OCI-LY7 (cell line): ENCODE results near the gene CCDC134.

ENCODE experiments used
- EZH2phosphoT487 ChIP-seq: fragments of 200-600 bp; sonication (generic); IDR thresholded peaks from 2 replicates; pipeline ENCODE4 v1.6.1; 2018; ENCODE audit warnings: low read depth, borderline replicate concordance, mild to moderate bottlenecking, mixed run types, antibody characterized with exemption, low read length, moderate library complexity, mixed read lengths
- TF ChIP-seq, protein P1 (sequence below): fragments of 200-600 bp; sonication (generic); conservative IDR thresholded peaks from 2 replicates; pipeline ENCODE4 v1.5.1; 2014; ENCODE audit warnings: mild to moderate bottlenecking, antibody characterized with exemption, low read length, moderate library complexity, mixed read lengths

DNA sequence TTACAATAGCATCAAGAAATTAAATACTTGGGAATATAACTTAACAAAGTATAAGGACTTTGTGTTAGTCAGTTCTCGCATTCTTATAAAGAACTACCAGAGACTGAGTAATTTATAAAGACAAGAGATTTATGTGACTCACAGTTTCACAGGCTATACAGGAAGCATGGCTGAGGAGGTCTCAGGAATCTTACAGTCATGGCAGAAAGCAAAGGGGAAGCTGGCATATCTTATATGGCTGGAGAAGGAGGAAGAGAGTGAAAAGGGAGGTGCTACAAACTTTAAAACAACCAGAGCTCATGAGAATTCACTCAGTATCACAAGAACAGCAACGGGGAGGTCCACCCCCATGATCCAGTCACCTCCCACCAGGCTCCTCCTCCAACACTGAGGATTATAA is 32.0 kb upstream of the CCDC134 start:
- TF ChIP-seq, protein P1, sequence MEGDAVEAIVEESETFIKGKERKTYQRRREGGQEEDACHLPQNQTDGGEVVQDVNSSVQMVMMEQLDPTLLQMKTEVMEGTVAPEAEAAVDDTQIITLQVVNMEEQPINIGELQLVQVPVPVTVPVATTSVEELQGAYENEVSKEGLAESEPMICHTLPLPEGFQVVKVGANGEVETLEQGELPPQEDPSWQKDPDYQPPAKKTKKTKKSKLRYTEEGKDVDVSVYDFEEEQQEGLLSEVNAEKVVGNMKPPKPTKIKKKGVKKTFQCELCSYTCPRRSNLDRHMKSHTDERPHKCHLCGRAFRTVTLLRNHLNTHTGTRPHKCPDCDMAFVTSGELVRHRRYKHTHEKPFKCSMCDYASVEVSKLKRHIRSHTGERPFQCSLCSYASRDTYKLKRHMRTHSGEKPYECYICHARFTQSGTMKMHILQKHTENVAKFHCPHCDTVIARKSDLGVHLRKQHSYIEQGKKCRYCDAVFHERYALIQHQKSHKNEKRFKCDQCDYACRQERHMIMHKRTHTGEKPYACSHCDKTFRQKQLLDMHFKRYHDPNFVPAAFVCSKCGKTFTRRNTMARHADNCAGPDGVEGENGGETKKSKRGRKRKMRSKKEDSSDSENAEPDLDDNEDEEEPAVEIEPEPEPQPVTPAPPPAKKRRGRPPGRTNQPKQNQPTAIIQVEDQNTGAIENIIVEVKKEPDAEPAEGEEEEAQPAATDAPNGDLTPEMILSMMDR: no peak
- TF ChIP-seq EZH2phosphoT487: no peak
